T47D (cell line): ENCODE measurements around the gene POLE.

ENCODE experiments used
- DNase-seq, 2 experiments: peaks; one replicate each; pipeline versions ENCODE4 v3.0.0 to v3.0.0-alpha.2; 2011 to 2012; ENCODE audit warnings: low read depth in 1 of 2, low spot score in 1 of 2
- JUND ChIP-seq: IDR thresholded peaks from 2 replicates; pipeline ENCODE4 v1.6.1; 2012; ENCODE audit warnings: low read depth
- in situ Hi-C: cut with HindIII; loops from 2 replicates; pipeline ENCODE4 v1.10.0; 2016; ENCODE audit warnings: low sequenced_read_pairs, low pct_unique_long_range_greater_than_20kb

The POLE gene

DNA sequence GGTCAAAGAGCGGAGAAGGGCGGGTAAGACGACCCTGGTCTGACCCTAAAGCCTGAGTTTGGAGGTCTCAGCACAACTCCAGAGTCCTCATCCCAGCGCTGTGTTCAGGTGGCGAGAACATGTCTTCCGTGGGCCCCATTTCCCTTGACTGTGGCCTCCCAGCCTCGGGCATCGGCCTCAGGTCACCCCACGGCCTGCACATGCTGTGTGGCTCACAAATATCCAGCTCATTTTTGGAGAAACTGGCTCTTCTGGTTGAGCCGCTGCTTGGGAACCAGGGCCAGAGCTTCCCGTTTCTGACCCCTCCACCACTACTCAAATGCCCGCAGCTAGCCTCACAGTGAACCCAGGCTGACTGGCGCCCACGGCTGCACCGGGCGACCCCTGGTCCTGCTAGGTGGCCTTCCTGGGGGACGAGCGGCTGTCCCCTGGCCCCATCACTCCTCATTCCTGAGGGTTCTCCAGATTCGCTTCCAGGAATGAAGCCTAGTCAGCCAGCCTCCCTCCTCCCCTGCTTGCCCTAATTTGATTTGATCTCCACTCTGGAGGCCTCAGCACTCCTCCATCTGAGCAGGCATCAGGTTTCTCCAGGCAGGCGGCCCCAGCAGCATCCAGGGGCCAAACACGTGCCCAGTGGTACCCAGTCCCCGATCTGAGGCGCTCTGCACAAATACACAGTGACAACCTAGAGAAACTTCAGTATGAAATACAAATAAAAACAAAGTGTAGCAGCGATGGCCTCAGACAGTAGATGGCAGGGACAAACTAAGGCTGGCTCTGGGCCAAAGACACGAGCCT is 63.9 kb downstream of the POLE start:
- DNase-seq = peak; percentile 73 to 98
- in situ Hi-C loops = no loop called here

DNA sequence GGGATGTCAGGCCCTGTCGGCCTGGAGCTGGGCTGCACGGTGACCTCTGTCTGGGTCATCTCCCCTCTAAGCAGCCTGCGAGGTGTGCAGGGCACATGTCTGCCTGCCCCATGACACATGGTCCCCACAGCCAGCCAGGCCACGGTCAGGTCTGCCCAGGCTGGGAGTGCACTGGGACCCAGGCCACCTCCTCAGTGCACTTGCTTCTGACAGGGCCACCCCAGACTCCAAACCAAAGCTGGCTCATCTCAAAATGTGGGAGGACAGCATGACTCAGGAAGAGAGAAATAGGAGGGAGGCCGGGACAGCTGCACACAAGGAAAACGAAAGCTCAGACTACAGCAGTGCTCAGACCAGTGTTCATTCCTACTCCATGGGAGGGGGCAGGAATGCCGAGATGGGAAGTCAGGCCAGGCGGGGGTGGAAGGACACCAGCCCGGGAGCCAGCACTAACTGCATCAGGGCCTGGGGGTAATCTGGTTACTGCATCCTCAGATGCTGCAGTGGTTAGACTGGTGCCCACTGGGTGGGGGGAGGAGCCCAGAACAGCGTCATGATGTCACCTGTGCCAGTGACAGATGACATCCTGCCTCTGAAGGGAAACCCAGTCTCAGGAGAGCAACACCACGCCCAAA is 64.6 kb downstream of the POLE start:
- peak; percentile 50 to 88 for DNase-seq
- in situ Hi-C loops = no loop called here
- TF ChIP-seq JUND = no peak

More for the DNA sequence above, 63.9 kb downstream of the POLE start:
- no peak for TF ChIP-seq JUND

DNA sequence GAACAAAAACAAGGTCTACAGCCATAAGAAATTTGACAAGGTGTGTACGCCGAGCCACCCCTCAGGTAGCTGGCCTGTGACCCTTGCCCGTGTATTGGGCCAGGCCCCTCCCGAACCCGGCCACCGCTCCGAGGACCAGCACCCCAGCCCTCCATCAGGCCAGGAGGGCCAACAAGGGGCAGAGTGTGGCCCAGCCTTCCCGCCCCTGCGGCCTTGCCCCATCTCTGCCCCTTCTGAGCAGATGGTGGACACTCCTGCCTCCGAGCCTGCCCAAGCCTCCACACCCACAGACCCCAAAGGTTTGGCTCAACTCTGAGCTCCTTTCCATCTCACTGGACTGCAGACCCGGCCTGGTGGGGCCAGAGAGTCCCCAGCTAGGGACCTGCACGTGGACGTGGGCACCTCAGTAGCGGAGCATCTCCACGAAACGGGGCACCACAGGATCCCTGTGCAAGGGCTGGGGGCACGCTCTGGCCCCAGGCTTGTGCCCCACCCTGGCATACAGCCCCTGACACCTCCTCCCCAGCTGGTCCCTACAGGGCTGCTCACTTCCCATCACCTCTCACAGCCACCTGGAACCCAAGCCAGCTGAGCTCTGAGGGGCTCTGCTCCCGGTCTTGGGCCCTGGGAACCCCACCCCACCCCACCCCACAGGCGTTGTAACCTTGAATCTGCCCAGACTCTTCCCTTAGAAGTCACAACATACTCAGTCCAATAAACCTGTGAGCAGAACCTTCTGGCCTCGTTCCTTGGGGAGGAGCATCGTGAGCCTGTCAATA is 65.3 kb downstream of the POLE start:
- DNase-seq = no peak
- in situ Hi-C loops = no loop called here
- no peak for TF ChIP-seq JUND

DNA sequence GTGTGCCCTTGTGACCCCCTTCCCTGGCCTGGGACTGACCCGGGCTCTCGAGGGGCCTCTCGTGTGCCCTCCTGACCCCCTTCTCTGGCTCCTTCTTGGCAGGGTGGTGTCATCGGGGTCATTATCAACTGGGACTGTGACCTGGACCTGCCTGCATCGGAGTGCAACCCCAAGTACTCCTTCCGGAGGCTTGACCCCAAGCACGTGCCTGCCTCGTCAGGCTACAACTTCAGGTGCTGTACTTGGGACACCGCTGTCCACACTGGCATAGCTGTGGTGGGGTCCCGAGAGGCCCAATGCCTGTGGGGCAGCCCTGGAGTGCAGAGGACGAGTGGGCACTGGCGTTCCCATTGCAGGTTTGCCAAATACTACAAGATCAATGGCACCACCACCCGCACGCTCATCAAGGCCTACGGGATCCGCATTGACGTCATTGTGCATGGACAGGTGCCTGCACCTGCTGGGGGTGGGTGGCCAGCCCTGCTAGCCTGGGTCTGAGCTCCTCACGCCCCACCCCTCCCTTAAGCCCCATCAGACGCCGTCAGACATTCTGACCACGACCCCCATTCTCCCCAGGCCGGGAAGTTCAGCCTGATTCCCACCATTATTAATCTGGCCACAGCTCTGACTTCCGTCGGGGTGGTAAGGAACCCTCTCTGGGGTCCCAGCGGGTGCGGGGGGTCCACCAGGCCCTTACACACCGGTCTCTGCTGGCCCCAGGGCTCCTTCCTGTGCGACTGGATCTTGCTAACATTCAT is 66.1 kb downstream of the POLE start:
- in situ Hi-C loops = no loop called here
- no peak for TF ChIP-seq JUND
- no peak for DNase-seq

DNA sequence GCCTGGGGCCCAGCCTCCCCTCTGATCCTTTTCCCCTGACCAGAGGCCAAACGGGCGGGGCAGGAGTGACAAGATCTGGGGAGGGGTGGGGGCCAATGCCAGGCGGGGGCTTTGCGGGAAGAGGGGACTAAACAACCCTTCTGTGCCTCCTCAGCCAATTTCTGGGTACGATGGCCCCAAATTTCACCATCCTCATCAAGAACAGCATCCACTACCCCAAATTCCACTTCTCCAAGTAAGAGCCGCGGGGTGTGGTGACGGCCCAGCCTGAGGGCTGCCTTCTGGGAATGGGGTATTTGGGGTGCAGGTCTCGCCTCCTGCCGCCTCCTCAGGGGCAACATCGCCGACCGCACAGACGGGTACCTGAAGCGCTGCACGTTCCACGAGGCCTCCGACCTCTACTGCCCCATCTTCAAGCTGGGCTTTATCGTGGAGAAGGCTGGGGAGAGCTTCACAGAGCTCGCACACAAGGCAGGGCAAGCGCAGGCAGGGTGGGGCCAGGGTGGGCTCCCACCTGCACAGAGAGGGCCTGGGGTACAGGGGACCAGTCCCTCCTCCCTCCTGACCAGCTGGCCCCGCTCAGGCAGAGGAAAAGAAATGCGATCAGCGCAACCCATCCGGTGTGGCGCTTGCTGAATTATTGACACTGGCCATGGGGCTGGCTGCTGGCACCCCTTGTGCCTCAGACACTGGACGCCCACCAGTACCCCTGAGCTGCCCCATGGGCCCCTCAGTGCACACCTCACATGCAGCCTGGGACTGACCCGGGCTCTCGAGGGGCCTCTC is 66.8 kb downstream of the POLE start:
- no peak for TF ChIP-seq JUND
- no peak for DNase-seq
- in situ Hi-C loops = no loop called here

GRCh38 chr12:132619386-132620112 is 67.6 kb downstream of the POLE start:
- in situ Hi-C loops = no loop called here
- DNase-seq = no peak
- no peak for TF ChIP-seq JUND

- no peak for TF ChIP-seq JUND
- in situ Hi-C loops = no loop called here
Observed at GRCh38 chr12:132619071-132619385, 68.1 kb downstream of the POLE start.

DNA sequence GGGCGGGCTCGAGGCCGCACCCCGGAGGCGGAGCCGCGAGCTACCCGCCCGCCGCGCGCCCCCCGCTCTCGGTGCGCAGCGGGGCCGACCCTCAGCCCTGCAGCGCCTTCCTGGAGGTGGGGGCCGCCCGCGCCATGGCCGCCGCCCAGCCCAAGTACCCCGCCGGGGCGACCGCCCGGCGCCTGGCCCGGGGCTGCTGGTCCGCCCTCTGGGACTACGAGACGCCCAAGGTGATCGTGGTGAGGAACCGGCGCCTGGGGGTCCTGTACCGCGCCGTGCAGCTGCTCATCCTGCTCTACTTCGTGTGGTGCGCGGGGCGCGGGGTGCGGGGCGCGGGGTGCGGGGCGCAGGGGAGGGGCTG is 68.5 kb downstream of the POLE start, which contains the start of gene P2RX2:
TSS of gene P2RX2 (plus strand) at position 94 of the 361 bp plus-strand sequence. CDS start at position 135, 41 bp downstream.
- TF ChIP-seq JUND = no peak
- DNase-seq = peak in 1 of 2 experiments; percentile 49
- in situ Hi-C loops = no loop called here

More at GRCh38 chr12:132619071-132619385, 68.1 kb downstream of the POLE start:
- DNase-seq = no peak

DNA sequence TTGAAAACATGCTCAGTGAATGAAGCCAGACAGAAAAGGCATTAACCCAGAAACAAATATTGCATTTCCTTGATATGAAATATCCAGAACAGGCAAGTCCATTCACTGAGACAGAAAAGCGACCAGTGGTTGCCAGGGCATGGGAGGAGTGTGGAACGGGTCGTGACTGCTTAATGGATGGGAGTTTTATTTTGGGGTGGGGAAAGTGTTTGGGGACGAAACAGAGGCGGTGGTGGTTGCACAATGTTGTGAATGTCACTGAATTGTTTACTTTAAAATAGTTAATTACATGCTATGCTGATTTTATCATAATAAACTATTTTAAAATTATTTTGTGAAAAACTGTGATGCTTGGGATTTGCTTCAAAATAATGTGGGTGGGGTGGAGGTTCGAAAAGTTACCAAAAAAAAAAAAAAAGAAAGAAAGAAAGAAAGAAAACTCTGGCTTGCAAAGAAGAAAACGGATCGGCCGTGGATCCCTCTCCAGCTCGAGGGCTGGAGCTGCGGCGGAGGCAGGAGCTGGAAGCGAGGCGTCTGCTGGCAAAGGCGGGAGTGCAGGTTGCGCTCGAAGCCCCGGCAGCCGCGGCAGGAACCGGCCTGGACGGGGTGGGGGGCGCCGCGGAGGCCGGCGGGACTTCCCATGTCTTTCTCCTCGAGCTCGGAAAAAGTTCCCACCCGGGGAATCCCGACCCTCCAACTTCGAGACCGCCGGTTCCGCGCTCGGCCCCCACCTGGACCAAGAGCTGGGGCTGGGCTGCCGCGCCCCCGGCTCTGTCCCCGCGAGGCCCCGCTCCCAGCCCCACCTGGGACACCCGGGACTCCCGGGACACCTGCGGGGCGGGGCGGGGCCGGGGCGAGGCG is 69.1 kb downstream of the POLE start:
- in situ Hi-C loops = no loop called here
- DNase-seq = peak; percentile 55 to 63
- TF ChIP-seq JUND = no peak

- no peak for TF ChIP-seq JUND
- in situ Hi-C loops = no loop called here
- no peak for DNase-seq
Observed at GRCh38 chr12:132617135-132617701, 69.9 kb downstream of the POLE start.
